K562 (cell line): ENCODE data around the gene SRSF5. TPM values are rescaled to one million over a fixed set of nuclear protein-coding genes. Genes with fewer than 3 reads are reported as not detected.

Experiments
- ATAC-seq: fragments of 200-7000 bp; cut with Tn5 transposase; 3 replicates; pipeline ENCODE4 v1.9.1; 2020; ENCODE audit warnings: moderate library complexity
- BruUV-seq: library from RNA; stranded (reverse); fragments of 400-500 nt; replicated peaks from 2 replicates; lab custom pipeline; 2021; lab: Mats Ljungman, UMichigan
- CTCF ChIA-PET: fragments of 300-600 bp; formaldehyde crosslinking; extraction: SDS; loops from one replicate; lab custom pipeline; 2021; ENCODE audit warnings: low intra/inter-chr PET ratio; lab: Yijun Ruan, JAX
- POLR2A ChIA-PET: fragments of 300-600, 350-650 bp; sonication (Branson Sonifier 250); formaldehyde crosslinking; extraction: SDS; loops from one replicate; lab custom pipeline; 2021; ENCODE audit warnings: antibody characterized with exemption, inconsistent platforms; lab: Yijun Ruan, JAX
- DNase-seq, 4 experiments: peaks; one replicate each; pipeline versions ENCODE4 v3.0.0 to v3.0.0-alpha.2; 2011 to 2018; ENCODE audit warnings: low spot score in 3 of 4, mixed read lengths in 3 of 4; ENCODE audit errors: extremely low read depth in 1 of 4
- FAIRE-seq: peaks from 2 replicates; lab custom pipeline; 2011; peaks lifted over from hg19 to GRCh38; lab: Jason Lieb, UNC
- H2AFZ ChIP-seq: 2 replicates; pipeline ENCODE4 v1.6.0; 2011; ENCODE audit warnings: low read depth, low read length, control low read depth, inconsistent platforms
- H3K27ac ChIP-seq: fragments of 200-600 bp; 3 replicates; pipeline ENCODE4 v1.8.0; 2011; ENCODE audit warnings: low read depth, mild to moderate bottlenecking, control low read depth, inconsistent platforms, low read length, moderate library complexity, mixed read lengths; ENCODE audit errors: extremely low read depth
- H3K27me3 ChIP-seq, 2 experiments: fragments of 300-600 bp in 1 of 2; 2 replicates in 1 of 2; 3 replicates in 1 of 2; pipeline versions ENCODE4 v1.6.0 to v1.8.0; 2011; ENCODE audit warnings: inconsistent platforms in 2 of 2, low read length in 2 of 2, mild to moderate bottlenecking in 1 of 2, mixed read lengths in 1 of 2, moderate library complexity in 1 of 2; ENCODE audit not compliant: control insufficient read depth in 2 of 2, insufficient read depth in 2 of 2
- H3K36me3 ChIP-seq: fragments of 300-600 bp; 3 replicates; pipeline ENCODE4 v1.8.0; 2011; ENCODE audit warnings: mild to moderate bottlenecking, low read length, inconsistent platforms; ENCODE audit not compliant: control insufficient read depth, insufficient read depth
- H3K4me1 ChIP-seq, 2 experiments: fragments of 200-600 bp in 1 of 2; replicated peaks in 1 of 2; 2 replicates in 1 of 2; 3 replicates in 1 of 2; pipeline versions ENCODE4 v1.5.1 to v1.8.0; 2011; ENCODE audit warnings: inconsistent platforms in 2 of 2, low read length in 2 of 2, mild to moderate bottlenecking in 1 of 2, mixed read lengths in 1 of 2, moderate library complexity in 1 of 2; ENCODE audit not compliant: control insufficient read depth in 2 of 2, insufficient read depth in 2 of 2
- H3K4me2 ChIP-seq: 2 replicates; pipeline ENCODE4 v1.6.1; 2011; ENCODE audit warnings: low read length, control low read depth, inconsistent platforms, mixed read lengths; ENCODE audit not compliant: insufficient read depth
- H3K4me3 ChIP-seq: fragments of 200-600 bp; sonication (generic), shearing (Covaris generic); 2 replicates; pipeline ENCODE4 v1.5.1; 2016; ENCODE audit warnings: control low read depth, inconsistent platforms
- H3K79me2 ChIP-seq: fragments of 200-600 bp; 3 replicates; pipeline ENCODE4 v1.8.0; 2011; ENCODE audit warnings: low read length, inconsistent platforms; ENCODE audit not compliant: control insufficient read depth, insufficient read depth
- H3K9ac ChIP-seq, 2 experiments: 2 replicates each; pipeline versions ENCODE4 v1.6.0 to v1.6.1; 2011; ENCODE audit warnings: low read depth in 2 of 2, low read length in 2 of 2, control low read depth in 1 of 2, inconsistent platforms in 1 of 2, mild to moderate bottlenecking in 1 of 2, mixed read lengths in 1 of 2; ENCODE audit not compliant: insufficient read depth in 1 of 2
- H3K9me1 ChIP-seq: one replicate; pipeline ENCODE4 v1.6.0; 2011; ENCODE audit warnings: inconsistent platforms, mild to moderate bottlenecking, low read length, moderate library complexity; ENCODE audit not compliant: control insufficient read depth, insufficient read depth
- H3K9me3 ChIP-seq: replicated peaks from 2 replicates; pipeline ENCODE4 v1.5.1; 2011; ENCODE audit warnings: low read depth, low read length, inconsistent platforms; ENCODE audit not compliant: control insufficient read depth, insufficient read depth
- H4K20me1 ChIP-seq: replicated peaks from 2 replicates; pipeline ENCODE4 v1.6.1; 2011; ENCODE audit warnings: low read length, inconsistent platforms, mixed read lengths; ENCODE audit not compliant: control insufficient read depth, insufficient read depth
- DIDO1 ChIP-seq: fragments of 450-650 bp; IDR thresholded peaks from 2 replicates; pipeline ENCODE4 v1.6.1; 2016; ENCODE audit warnings: low read depth, missing biosample characterization, missing genetic modification characterization
- E2F3 ChIP-seq: fragments of 250-450 bp; sonication (Bioruptor Pico); IDR thresholded peaks from 2 replicates; pipeline ENCODE4 v1.4.0; 2020; ENCODE audit warnings: mild to moderate bottlenecking
- EHMT2 ChIP-seq: fragments of 450-650 bp; IDR thresholded peaks from 2 replicates; pipeline ENCODE4 v1.6.1; 2018; ENCODE audit warnings: antibody characterized with exemption
- MED1 ChIP-seq: sonication (generic); formaldehyde crosslinking; IDR thresholded peaks from 2 replicates; pipeline ENCODE4 v1.8.1; 2023; ENCODE audit warnings: missing genetic modification reagents, borderline replicate concordance
- MTF1 ChIP-seq: fragments of 250-450 bp; sonication (Bioruptor Pico); IDR thresholded peaks from 2 replicates; pipeline ENCODE4 v1.9.0; 2021; ENCODE audit warnings: moderate library complexity, mild to moderate bottlenecking, inconsistent platforms, borderline replicate concordance
- MXI1 ChIP-seq: IDR thresholded peaks from 2 replicates; pipeline ENCODE4 v1.6.1; 2011; ENCODE audit warnings: low read depth, mild to moderate bottlenecking, improper control_type of control experiment, low read length
- OTX1 ChIP-seq: fragments of 450-650 bp; formaldehyde crosslinking; IDR thresholded peaks from 2 replicates; pipeline ENCODE4 v1.4.0; 2022; ENCODE audit warnings: mild to moderate bottlenecking
- PHF21A ChIP-seq: fragments of 450-650 bp; IDR thresholded peaks from 2 replicates; pipeline ENCODE4 v1.6.1; 2017; ENCODE audit warnings: low read depth, borderline replicate concordance
- RBBP5 ChIP-seq: fragments of 200-600 bp; sonication (generic); IDR thresholded peaks from 2 replicates; pipeline ENCODE4 v1.6.1; 2012; ENCODE audit warnings: borderline replicate concordance, mild to moderate bottlenecking, low read length, control low read depth, inconsistent platforms; ENCODE audit not compliant: insufficient read depth, poor library complexity, severe bottlenecking
- SMARCE1 ChIP-seq: fragments of 450-650 bp; IDR thresholded peaks from 2 replicates; pipeline ENCODE4 v1.7.1; 2016; ENCODE audit warnings: mild to moderate bottlenecking
- TAF7 ChIP-seq: fragments of 450-650 bp; IDR thresholded peaks from 2 replicates; pipeline ENCODE4 v1.6.1; 2016; ENCODE audit warnings: missing genetic modification characterization, missing compliant biosample characterization
- ZFP36 ChIP-seq: fragments of 150-350 bp; IDR thresholded peaks from 2 replicates; pipeline ENCODE4 v1.6.1; 2018; ENCODE audit warnings: low read length, low read depth; ENCODE audit not compliant: partially characterized antibody
- ZNF174 ChIP-seq: fragments of 250-450 bp; sonication (Bioruptor Pico); IDR thresholded peaks from 2 replicates; pipeline ENCODE4 v1.4.0; 2020; ENCODE audit warnings: mild to moderate bottlenecking
- ZNF444 ChIP-seq: fragments of 250-450 bp; sonication (Bioruptor Pico); IDR thresholded peaks from 2 replicates; pipeline ENCODE4 v1.4.0; 2020; ENCODE audit warnings: mild to moderate bottlenecking, moderate library complexity
- ZNF77 ChIP-seq: fragments of 250-450 bp; sonication (Bioruptor Pico); IDR thresholded peaks from 2 replicates; pipeline ENCODE4 v1.5.0; 2020
- WGBS: fragments of 100-300 bp; shearing (Covaris generic); methylation state at CpG from one replicate; pipeline ENCODE4 v1.1.6; 2016; ENCODE audit warnings: low coverage, mixed read lengths; ENCODE audit not compliant: insufficient coverage; ENCODE audit errors: missing lambda C conversion rate; 5-methylcytosine and 5-hydroxymethylcytosine counted together
- in situ Hi-C: fragments of 300-500 bp; cut with MboI; formaldehyde crosslinking; loops from 4 replicates; pipeline ENCODE4 v1.15.0; 2018; ENCODE audit warnings: inconsistent platforms, mixed read lengths
- intact Hi-C: fragments of 100-400 bp; cut with micrococcal nuclease; formaldehyde crosslinking; loops from 2 replicates; pipeline ENCODE4 v1.14.2; 2022
- polyA plus RNA-seq, 8 experiments: library from polyadenylated mRNA; depleted of rRNA in 4 of 8; stranded (reverse) in 5 of 8; unstranded in 3 of 8; fragments of >200 nt; fragmentation: Nextera tagmentation in 2 of 8; fragmentation: Illumina TruSeq in 1 of 8; extraction: Ambion mirVana in 2 of 8; extraction: Trizol in 1 of 8; gene quantifications; 2 replicates each; pipeline versions ENCODE4 v1.2.1 to v1.2.3, GENCODE V29; 2011 to 2014; ENCODE audit warnings: inconsistent platforms in 1 of 8, missing spikeins in 1 of 8
- total RNA-seq, 7 experiments: library from RNA; depleted of rRNA in 6 of 7; stranded (reverse); fragments of >200 nt in 6 of 7; fragmentation: Illumina TruSeq in 2 of 7; extraction: Trizol in 2 of 7; gene quantifications; 2 replicates each; pipeline versions ENCODE4 v1.2.1 to v1.2.3, GENCODE V29; 2011 to 2021; ENCODE audit warnings: low replicate concordance in 1 of 7
- TF ChIP-seq, protein P1 (sequence below): fragments of 450-650 bp; IDR thresholded peaks from 2 replicates; pipeline ENCODE4 v1.7.1; 2018; ENCODE audit warnings: mild to moderate bottlenecking, low read depth; ENCODE audit not compliant: partially characterized antibody
- TF ChIP-seq, protein P2 (sequence below): fragments of 450-650 bp; IDR thresholded peaks from 2 replicates; pipeline ENCODE4 v1.6.1; 2017; ENCODE audit warnings: mild to moderate bottlenecking, moderate library complexity
- TF ChIP-seq, protein P3 (sequence below): sonication (generic); IDR thresholded peaks from 2 replicates; pipeline ENCODE4 v1.6.1; 2016
- TF ChIP-seq, protein P4 (sequence below): fragments of 250-450 bp; sonication (Bioruptor Pico); IDR thresholded peaks from 2 replicates; pipeline ENCODE4 v1.4.0; 2020; ENCODE audit warnings: mild to moderate bottlenecking, moderate library complexity

The SRSF5 gene
- total and polyA plus RNA-seq, 9 of the 15 experiments (the other 6 are each of a cell fraction or from before 2014, with no cell fraction given), result 108 to 460 (median 212) TPM

DNA sequence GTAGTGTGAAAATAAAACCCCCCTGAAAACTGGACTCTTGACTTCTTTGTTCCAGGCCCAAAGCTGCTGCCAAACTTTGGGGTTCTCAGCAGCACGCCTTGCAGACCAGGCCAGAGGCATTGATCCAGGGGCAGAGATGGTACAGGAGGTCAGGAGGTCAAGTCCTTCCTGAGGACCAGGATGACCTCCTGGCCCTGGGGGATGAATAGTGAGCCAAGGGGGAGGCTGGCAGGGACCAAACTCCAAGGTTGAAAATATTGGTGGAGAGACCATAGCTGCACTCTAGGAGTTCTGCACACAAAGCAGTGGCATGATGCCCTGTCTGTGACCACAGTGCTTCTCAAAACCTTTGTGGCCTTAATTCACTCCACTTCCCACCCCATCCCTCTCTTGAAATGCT, 18.0 kb downstream of the SRSF5 start:
- in situ Hi-C loops, result no loop called here
- FAIRE-seq (no peak), ATAC-seq (no peak), DNase-seq (no peak)
- Histone ChIP-seq H3K9ac (no peak overlapping the region), H3K27ac (no peak overlapping the region), H3K27me3 (no peaks in the 10 kb centered on the region), H3K79me2 (no peaks in the 10 kb centered on the region), H3K36me3 (no peaks in the 10 kb centered on the region), H4K20me1 (no peaks in the 10 kb centered on the region), H3K9me3 (no peaks in the 10 kb centered on the region), H3K9me1 (no peaks in the 10 kb centered on the region), H2AFZ (no peak overlapping the region), H3K4me2 (no peak overlapping the region), H3K4me3 (no peak overlapping the region), H3K4me1 (no peaks in the 10 kb centered on the region)
- intact Hi-C loops, result no loop called here
- ChIA-PET CTCF (no interaction called here), POLR2A (interaction anchor here (0.8 to 1.2 kb wide), 3 partner anchors 12 to 17 kb away, joined by 3 to 5 read pairs (median 3); no protein-coding TSS in a partner anchor)
- no TSS peak for BruUV-seq
- WGBS, result 67% methylated on average over 1 of the region's 1 CpG
- TF ChIP-seq PHF21A, result no peak
- no peak for TF ChIP-seq ZFP36
- no peak for TF ChIP-seq MTF1 (CRISPR knock-in tag)
- TF ChIP-seq, protein P1, sequence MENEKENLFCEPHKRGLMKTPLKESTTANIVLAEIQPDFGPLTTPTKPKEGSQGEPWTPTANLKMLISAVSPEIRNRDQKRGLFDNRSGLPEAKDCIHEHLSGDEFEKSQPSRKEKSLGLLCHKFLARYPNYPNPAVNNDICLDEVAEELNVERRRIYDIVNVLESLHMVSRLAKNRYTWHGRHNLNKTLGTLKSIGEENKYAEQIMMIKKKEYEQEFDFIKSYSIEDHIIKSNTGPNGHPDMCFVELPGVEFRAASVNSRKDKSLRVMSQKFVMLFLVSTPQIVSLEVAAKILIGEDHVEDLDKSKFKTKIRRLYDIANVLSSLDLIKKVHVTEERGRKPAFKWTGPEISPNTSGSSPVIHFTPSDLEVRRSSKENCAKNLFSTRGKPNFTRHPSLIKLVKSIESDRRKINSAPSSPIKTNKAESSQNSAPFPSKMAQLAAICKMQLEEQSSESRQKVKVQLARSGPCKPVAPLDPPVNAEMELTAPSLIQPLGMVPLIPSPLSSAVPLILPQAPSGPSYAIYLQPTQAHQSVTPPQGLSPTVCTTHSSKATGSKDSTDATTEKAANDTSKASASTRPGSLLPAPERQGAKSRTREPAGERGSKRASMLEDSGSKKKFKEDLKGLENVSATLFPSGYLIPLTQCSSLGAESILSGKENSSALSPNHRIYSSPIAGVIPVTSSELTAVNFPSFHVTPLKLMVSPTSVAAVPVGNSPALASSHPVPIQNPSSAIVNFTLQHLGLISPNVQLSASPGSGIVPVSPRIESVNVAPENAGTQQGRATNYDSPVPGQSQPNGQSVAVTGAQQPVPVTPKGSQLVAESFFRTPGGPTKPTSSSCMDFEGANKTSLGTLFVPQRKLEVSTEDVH, result no peak
- TF ChIP-seq OTX1 (CRISPR knock-in tag), result no peak
- no peak for TF ChIP-seq DIDO1 (tag)
- no peak for TF ChIP-seq ZNF77 (CRISPR knock-in tag)
- TF ChIP-seq, protein P2, sequence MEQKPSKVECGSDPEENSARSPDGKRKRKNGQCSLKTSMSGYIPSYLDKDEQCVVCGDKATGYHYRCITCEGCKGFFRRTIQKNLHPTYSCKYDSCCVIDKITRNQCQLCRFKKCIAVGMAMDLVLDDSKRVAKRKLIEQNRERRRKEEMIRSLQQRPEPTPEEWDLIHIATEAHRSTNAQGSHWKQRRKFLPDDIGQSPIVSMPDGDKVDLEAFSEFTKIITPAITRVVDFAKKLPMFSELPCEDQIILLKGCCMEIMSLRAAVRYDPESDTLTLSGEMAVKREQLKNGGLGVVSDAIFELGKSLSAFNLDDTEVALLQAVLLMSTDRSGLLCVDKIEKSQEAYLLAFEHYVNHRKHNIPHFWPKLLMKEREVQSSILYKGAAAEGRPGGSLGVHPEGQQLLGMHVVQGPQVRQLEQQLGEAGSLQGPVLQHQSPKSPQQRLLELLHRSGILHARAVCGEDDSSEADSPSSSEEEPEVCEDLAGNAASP, result no peak
- TF ChIP-seq, protein P3, sequence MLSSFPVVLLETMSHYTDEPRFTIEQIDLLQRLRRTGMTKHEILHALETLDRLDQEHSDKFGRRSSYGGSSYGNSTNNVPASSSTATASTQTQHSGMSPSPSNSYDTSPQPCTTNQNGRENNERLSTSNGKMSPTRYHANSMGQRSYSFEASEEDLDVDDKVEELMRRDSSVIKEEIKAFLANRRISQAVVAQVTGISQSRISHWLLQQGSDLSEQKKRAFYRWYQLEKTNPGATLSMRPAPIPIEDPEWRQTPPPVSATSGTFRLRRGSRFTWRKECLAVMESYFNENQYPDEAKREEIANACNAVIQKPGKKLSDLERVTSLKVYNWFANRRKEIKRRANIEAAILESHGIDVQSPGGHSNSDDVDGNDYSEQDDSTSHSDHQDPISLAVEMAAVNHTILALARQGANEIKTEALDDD, result no peak
- no peak for TF ChIP-seq E2F3
- no peak for TF ChIP-seq RBBP5
- no peak for TF ChIP-seq EHMT2
- TF ChIP-seq MED1 (CRISPR knock-in tag), result no peak
- TF ChIP-seq SMARCE1, result no peak
- no peak for TF ChIP-seq TAF7 (tag)
- no peak for TF ChIP-seq MXI1
- no peak for TF ChIP-seq ZNF174 (CRISPR knock-in tag)
- TF ChIP-seq, protein P4, sequence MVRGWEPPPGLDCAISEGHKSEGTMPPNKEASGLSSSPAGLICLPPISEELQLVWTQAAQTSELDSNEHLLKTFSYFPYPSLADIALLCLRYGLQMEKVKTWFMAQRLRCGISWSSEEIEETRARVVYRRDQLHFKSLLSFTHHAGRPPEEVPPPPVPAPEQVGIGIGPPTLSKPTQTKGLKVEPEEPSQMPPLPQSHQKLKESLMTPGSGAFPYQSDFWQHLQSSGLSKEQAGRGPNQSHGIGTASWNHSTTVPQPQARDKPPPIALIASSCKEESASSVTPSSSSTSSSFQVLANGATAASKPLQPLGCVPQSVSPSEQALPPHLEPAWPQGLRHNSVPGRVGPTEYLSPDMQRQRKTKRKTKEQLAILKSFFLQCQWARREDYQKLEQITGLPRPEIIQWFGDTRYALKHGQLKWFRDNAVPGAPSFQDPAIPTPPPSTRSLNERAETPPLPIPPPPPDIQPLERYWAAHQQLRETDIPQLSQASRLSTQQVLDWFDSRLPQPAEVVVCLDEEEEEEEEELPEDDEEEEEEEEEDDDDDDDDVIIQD (CRISPR knock-in tag), result no peak
- no peak for TF ChIP-seq ZNF444 (CRISPR knock-in tag)
